IPS-11a (cell line): ENCODE results near the gene MRPL52.
"Not testable (repeated sequence)": the region's sequence is repeated elsewhere in the genome, so short reads cannot be mapped to it uniquely, and the experiment has no call there.

Experiments
- H3K4me3 ChIP-seq: one replicate; pipeline ENCODE4 v1.5.1; 2013; ENCODE audit warnings: low read depth, low read length, control low read depth

The MRPL52 gene

DNA sequence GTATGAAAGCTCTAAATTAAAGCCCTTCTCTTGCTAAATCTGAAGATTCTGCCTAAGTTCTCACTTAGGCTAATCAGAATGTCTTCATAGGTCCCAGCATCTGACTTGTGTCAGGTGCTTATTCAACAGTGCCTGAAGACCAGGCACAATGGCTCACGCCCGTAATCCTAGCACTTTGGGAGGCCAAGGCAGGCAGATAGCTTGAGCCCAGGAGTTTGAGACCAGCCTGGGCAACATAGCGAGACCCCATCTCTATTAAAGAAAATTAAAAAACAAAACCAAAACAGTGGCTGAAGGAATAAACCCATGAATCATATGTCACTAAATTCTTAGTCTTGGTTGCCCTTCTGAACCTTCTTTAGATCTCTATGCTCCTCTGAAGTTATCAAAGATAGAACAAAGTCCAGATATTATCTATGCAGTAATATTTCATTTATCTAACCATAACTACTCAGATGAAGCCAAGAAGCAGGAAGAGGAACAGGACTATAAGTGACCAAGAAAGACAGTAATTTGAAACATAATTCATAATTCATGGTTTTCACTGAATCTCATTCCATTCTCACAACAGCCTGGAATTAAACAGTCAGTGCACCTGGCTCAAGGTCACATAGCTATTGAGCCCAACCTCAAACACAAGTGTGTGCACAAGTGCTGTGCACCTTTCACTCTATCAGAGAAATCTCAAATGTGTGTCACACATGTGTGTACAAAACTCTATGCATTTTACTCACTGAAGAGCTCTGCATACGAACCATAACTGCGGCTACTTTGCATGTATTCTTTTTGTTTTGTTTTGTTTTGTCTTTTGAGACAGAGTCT lies 21.1 kb upstream of the MRPL52 start:
- H3K4me3 ChIP-seq: no peak overlapping the region

DNA sequence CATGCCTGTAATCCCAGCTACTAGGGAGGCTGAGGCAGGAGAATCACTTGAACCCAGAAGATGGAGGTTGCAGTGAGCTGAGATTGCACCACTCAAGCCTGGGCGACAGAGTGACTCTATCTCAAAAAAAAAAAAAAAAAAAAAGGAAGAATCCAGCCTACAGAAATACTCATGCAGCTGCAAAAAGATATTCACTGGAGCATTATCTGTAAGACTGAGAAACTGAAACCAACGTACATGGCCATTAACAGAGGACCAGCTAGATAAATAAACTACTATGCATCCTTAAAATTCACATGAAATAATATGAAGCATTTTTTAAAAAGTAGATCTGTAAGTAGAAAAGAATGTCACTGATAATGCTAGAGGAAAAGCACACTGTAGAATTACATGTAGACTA lies 18.0 kb upstream of the MRPL52 start:
- H3K4me3 ChIP-seq: no peak overlapping the region

DNA sequence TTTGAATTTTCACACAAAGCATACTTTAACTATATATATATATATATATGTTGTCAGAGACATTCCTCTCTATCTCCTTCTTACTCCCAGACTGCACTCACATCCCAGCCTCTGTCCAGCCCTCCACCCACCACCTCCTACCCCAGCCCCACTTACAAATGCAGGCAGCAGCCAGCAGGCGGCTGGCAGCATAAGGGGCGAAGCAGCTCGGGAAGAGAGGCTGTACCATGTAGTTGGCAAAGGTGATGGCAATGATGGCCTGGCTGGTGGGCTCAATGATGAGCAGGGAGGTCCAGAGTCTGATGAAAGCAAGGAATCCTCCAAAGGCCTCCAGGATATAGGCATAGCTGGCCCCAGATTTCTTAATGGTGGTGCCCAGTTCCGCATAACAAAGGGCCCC lies 16.9 kb upstream of the MRPL52 start:
- no peak overlapping the region for H3K4me3 ChIP-seq

DNA sequence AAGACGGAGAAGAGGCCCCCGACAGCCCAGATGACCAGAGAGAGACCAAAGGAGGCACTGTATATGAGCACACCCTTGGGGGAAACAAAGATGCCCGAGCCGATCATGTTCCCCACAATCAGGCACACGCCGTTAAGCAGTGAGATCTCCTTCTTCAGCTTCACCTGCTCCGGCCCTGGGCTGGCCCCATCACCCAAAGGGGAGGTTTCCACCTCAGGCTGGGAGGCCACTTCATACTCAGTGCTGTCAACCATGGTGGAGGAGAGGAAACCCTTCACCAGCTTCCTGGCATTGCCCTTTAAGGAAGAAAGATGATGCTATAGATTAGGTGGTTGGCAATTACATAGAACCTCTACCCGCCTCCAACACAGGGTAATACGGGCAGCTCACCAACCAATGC lies 16.5 kb upstream of the MRPL52 start:
- no peak overlapping the region for H3K4me3 ChIP-seq

DNA sequence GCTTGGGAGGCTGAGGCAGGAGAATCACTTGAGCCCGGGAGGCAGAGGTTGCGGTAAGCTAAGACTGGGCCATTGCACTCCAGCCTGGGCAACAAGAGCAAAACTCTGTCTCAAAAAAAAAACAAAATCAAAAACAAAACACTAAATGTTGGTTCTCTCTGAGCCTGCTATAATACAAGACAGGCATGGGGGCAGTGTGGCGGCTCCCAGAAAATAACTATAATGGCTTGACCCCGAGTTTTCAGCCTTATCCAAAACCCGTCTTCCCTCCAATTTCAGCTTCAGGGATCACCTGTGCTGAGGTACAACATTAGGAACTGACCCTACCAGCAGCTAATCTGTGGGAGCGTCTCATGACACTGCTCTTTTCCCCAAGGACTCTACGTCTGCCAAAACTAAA lies 15.3 kb upstream of the MRPL52 start:
- no peak overlapping the region for H3K4me3 ChIP-seq

DNA sequence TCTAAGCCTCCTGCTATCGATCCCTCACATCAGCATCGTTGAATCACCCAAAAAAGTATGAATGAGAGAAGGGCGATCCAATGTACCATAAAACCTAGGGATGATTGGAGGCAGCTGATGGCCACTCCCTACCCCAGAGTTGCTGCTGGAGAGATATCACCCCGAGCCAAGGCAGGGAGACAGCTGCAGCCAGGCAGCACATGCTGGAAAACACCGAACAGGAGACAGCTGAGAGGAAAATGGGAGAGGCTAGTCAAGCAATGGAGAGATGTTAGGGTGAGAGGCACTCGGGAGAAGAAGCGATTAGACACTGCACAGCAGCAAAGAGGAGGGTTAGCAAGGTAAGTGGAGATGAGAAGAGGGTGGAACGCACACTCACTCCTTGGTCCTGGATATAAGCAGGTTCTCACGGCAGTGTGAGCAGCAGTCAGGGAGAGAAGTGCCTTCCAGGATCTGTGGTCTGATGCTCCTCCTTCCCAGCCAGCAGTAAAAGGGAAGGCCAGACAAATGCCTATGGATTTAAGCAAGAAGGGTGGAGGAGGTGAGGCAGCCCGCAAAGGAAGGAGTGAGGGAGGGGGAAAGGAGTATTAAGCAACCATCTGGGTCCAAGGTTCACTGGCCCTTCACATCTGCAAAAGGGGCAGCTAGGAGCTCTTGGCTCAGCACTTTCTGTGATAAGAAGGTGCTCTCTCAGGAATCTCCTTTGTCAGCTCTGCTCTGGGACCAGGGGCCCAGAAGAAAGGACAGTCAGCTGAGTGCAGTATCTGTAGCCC lies 14.6 kb upstream of the MRPL52 start, which contains the start of gene SLC7A7:
TSS of gene SLC7A7 (minus strand) at position 495 of the 773 bp plus-strand sequence. CDS start 2,037 bp downstream, outside the sequence.
- no peak within 1 kb of the TSS for H3K4me3 ChIP-seq

DNA sequence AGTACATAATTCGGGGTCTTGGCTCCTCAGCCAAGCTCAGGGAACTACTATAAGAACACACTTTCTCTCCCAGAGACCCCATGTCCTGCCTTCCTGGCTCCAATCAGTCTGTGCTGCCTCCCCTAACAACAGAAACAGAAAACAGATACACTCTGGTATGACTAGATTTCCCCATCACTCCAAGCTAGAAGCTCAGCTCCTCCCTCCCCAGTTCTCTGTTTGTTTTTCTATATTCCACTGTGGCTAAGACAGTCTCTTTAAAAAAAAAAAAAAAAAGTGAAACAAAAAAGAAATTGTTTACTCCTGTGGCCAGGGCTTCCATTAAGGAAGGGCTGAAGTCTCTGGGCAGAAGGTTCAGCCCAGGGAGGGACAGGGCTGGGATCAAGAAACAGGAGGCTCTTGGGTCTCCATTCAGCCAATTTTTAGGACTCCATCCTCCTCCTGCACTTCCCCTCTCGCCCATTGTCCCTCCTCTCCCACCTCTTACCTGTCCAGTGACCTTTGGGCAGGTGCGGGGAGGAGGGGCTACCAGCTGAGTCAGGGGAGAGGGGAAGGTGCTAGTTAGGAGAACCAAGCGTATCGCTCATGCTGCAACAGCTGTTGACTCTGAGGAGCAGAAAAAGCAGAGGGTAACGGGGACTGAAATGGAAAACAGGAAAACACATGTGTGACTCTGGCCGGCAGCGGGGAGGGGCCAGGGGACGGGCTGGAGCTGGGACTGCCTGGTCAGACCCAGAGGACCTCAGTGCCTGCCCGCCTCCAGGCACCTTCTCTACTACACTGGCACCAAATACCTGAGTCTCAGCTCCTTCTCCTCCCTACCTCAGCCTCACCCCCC lies 10.3 kb upstream of the MRPL52 start:
- no peak overlapping the region for H3K4me3 ChIP-seq

DNA sequence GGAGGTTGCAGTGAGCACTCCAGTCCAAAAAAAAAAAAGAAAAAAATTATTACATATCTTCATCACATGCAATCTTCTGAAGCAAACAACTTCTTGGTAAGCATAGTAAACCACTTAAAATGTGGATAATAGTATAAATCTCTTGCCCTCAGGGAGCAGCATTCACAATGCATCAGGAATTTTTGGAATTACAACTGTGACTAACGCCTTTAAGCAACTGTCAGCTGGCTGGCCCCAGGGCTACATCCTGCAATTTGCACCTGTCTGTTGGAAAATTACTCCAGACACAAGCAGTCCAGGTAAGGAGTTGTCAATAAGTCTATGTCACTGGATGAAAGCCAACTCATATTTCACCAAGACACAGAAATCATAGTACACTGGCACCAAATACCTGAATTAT lies 9.0 kb upstream of the MRPL52 start:
- H3K4me3 ChIP-seq: no peak overlapping the region

DNA sequence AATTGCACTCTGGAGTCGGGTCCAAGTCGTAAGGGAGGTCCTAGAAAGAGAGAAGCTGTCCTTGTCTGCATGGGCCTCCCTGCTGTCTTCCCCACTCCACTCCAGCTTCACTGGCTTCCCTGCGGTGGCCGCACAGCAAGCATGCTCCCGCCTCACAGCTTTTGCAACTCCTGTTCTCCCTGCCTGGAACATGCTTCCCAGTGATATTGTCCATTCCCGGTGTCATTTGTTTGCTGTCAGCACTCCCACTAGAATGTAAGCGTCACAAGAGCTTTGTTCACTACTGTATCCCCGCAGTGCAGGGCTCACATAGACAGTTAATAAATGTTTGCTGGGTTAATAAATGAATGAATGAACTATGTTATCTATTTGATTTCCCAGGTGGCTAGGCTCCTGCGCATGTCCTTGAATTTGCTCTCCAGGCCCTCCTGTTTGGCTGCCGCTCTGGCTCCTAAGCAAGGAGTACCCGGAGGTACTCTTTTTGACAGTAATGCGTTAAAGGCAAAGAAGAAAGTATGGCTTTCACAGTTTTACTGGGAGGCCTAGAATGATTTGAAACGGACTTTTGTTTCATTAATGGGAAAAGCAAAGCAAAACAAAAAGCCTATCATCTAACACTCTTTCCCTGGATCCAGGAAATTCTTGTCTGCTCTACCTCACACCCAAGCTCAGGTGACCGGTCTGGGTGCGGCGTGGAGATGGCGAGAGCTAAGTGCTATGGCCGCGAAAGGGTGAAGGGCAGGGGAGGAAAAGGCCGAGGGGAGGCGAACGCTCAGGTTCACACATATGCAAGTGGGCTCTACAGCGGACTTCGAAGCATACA lies 8.3 kb upstream of the MRPL52 start:
- peak overlapping the region; percentile 45 for H3K4me3 ChIP-seq

DNA sequence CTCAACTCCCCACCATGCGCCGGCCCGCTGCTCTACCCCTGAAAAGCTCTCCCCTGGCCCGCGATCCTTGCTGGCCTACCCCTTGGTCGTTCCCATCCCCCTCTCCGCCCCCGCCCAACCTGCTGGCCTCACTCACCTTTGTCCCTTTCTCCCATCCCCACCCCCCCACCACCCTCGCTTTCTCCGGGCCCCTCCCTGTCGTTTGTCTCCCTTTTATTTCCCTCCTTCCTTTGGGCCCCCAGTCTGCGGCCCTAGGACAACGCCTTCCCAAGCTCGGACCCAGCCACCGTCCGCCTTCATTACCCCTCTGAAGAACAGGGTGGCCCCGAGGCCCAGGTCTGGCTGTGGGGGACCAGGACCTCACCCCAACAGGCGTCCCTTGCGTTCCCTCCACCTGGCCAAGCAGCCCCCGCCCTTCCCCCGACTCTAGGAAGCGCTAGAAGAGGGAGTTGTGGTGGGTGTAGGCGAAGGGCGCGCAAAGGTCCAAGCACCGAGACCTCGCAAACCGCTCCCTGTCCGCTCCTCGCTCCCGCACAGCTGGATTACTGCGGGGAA lies 7.6 kb upstream of the MRPL52 start:
- peak overlapping the region; percentile 78 for H3K4me3 ChIP-seq

DNA sequence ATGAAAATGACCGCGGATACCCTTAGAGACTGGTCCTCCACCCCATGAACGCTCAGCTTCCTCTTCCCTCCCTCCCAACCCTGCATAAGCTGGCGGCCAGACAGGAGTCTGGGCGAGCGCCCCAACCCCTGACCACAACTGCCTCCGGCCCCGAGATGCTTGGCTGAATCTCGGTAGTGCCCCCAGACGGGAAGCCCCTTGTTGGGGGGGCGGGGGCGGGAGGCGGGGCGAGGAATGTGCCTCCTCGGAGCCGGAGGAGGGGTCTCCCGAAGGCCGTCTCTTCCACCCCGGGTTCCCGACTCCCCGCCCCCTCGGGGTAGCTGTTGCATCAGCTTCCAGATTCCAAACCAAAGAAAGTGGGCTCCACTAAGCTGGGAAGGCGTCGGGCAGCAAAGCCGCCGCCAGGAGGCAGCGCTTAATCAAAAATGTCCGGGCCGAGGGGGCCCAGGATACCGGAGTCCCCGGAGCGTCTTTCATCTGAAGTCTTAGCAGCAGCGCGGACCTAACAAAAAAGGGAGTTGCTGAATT lies 7.1 kb upstream of the MRPL52 start:
- H3K4me3 ChIP-seq: peak overlapping the region; percentile 78

DNA sequence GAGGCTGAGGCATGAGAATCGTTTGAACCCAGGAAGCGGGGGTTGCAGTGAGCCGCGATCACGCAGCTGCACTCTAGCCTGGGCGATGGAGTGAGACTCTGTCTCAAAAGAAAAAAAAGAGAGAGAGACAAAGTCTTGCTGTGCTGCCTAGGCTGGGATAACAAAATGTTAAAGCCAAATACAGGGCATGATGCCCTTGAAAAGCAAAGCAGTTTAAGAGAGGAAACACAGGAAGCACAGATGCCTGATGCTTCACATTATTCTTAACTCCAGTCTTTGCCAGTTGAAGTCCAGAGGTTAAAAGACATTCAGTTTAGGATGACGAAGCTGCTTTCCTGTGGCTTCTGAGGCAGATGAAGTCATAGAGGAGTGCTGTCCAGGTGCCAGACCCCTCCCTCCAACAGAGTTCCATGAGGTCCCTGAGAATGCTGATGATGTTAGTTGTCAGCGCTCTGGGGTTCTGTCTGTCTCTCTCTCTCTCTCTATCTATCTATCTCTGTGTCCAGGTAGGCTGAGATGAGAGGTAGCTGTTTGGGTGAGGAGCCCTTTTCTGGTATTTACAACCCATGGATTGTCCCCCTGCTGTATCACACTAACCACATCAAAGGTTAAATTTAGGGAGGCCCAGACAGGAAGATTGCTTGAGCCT lies 4.9 kb upstream of the MRPL52 start:
- H3K4me3 ChIP-seq: no peak overlapping the region

DNA sequence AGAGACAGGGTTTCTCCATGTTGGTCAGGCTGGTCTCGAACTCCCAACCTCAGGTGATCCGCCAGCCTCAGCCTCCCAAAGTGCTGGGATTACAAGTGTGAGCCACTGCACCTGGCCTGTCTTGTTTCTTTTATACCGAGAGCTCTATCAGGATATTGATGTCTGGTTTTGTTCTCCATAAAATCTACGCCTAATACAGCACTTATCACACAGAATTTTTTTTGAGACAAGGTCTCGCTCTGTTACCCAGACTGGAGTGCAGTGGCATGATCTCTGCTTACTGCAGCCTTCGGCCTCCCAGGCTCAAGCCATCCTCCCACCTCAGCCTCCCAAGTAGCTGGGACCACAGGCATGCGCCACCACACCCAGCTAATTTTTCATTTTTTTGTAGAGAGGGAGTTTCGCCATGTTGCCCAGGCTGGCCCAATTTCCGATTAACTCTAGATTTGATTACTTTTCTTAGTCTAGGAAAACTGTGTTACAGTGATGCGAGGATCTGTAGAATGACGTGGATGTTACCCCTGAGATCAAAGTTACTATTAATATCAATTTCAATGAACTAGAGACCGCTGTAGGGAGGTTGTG lies 519 bp upstream of the MRPL52 start:
- not testable (repeated sequence) for H3K4me3 ChIP-seq

DNA sequence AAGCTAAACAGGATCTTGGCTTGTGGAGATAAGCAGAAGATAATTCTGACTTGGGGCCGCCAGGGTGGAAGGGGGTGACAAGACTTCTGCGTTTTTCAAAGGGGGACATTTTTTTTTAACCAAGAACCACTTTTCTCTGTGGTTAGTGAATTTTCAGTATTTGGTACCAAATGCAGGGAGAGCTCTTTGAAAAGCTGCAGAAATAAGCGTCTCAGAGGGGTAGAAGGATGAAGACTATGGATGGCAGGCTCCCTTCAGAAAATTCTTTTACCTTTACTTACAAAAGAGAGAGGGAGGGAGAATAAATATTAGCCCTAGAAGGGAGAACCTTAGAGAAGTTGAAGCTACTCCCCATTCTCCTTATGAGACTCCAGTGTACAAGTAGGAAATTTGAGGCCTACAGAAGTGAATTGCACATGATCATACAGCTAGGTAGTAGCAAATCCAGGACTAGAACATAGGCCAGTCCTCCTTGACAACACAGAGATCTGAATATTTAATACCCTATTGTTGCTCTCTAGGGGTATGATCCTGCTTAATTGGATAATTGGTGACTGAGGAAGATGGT lies 840 bp downstream of the MRPL52 start:
- peak overlapping the region; percentile 96 for H3K4me3 ChIP-seq

DNA sequence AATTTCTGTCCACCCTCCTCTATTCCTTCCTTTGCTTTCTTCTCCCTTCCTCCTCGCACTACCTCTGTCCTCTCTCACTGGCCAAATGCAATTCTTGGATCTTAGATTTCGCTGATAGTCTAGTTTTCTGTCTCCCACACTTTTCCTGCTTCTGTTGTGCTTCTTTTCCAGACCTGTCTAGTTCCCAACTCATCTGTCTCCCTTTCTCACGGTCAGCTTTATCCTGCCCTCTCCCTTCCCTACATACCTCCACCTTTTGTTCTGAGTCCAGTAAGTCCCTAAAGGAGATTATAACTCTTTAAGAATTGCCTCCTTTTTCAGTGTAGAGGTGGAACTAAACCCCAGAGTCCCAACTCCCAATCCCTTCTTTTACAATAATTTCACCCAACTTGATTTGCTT lies 5.8 kb downstream of the MRPL52 start:
- H3K4me3 ChIP-seq: no peak overlapping the region

DNA sequence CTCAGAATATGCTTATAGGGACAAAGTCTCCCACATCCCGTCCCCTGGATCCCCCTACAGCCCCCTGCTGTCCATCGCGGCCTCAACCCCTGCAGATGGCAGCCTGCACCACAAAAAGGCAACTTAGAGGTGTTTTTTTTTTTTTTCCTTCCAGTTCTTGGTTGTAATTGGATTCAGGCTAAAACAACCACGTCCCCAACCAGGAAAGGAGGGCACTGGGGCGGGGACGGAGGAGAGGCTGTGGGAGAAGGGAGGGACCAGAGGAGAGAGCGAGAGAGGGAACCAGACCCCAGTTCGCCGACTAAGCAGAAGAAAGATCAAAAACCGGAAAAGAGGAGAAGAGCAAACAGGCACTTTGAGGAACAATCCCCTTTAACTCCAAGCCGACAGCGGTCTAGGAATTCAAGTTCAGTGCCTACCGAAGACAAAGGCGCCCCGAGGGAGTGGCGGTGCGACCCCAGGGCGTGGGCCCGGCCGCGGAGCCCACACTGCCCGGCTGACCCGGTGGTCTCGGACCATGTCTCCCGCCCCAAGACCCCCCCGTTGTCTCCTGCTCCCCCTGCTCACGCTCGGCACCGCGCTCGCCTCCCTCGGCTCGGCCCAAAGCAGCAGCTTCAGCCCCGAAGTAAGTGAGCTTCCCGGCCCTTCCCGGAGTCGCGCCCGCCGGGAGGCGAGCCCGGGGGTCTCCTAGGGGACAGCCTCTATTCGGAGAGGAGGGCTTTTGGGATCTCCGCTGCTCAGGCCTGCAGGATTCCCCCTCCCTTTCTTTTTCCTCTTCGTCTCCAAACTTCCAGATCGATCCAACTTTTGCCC lies 6.8 kb downstream of the MRPL52 start, which contains the start of gene MMP14:
TSS of gene MMP14 (plus strand) at position 285 of the 813 bp plus-strand sequence. CDS start at position 518, 233 bp downstream.
- peak within 1 kb of the TSS; percentile 82 for H3K4me3 ChIP-seq

DNA sequence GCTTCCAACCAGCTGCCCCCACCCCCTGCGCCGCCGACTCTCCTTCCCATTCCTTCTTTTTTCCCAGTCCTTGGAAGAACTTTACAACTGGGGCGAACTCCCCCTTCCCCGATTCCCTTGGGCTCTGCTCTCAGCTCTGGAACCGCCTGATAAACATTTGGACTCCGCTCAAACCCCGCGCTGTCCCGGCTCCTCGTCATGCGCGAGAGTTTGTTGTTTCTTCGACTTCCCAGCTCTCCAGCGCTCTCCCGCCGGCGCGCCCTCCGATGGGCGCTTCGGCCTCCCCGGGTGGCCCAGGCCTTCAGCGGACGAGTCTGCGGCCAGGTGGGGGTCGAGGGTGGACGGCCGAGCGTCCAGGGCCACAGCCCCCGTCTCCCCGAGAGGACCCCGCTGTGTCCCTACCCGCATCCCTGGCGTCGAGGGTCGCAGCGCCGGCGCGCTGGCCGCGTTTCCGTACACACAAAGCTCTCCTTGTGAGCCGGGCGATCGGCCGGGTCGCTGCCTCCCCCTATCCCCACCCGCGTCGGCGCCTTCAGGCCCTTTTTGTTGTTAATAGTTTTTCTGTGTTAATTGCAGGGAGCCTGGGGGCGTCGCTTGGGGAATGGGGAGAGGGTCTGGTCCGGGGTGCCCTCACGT lies 7.5 kb downstream of the MRPL52 start:
- H3K4me3 ChIP-seq: peak overlapping the region; percentile 82
